GM10266 (cell line): ENCODE results near the gene ITGBL1.

Experiments
- DNase-seq: peaks from one replicate; pipeline ENCODE4 v3.0.0; 2012; ENCODE audit errors: extremely low spot score
- CTCF ChIP-seq: IDR thresholded peaks from 2 replicates; pipeline ENCODE4 v1.5.1; 2012; ENCODE audit warnings: mild to moderate bottlenecking, low read depth; ENCODE audit not compliant: control insufficient read depth, insufficient read depth; ENCODE audit errors: missing control alignments

ITGBL1 gene

GRCh38 chr13:101474419-101474957 is 22.0 kb downstream of the ITGBL1 start:
- DNase-seq: no peak
- TF ChIP-seq CTCF: no peak

- no peak for DNase-seq
- no peak for TF ChIP-seq CTCF
These were observed 23.1 kb downstream of the ITGBL1 start for GRCh38 chr13:101475536-101475935.

- no peak for TF ChIP-seq CTCF
- no peak for DNase-seq
These were observed 28.9 kb downstream of the ITGBL1 start for GRCh38 chr13:101481421-101481820.

GRCh38 chr13:101486708-101487437 is 34.4 kb downstream of the ITGBL1 start:
- no peak for TF ChIP-seq CTCF
- no peak for DNase-seq

GRCh38 chr13:101487438-101487830 is 35.0 kb downstream of the ITGBL1 start:
- no peak for TF ChIP-seq CTCF
- DNase-seq: no peak

- no peak for TF ChIP-seq CTCF
- no peak for DNase-seq
These were observed 36.3 kb downstream of the ITGBL1 start for GRCh38 chr13:101488734-101489133.

GRCh38 chr13:101489643-101490405 is 37.3 kb downstream of the ITGBL1 start:
- no peak for DNase-seq
- no peak for TF ChIP-seq CTCF
